VCaP (cell line): Measurements from ENCODE around the gene PLCB4.

ENCODE experiments used
- H3K27ac ChIP-seq: fragments of 450-650 bp; 2 replicates; pipeline ENCODE4 v1.5.1; 2017
- CTCF ChIP-seq: fragments of 450-650 bp; conservative IDR thresholded peaks from 2 replicates; pipeline ENCODE4 v1.5.1; 2017; ENCODE audit warnings: mild to moderate bottlenecking, moderate library complexity

Gene PLCB4

DNA sequence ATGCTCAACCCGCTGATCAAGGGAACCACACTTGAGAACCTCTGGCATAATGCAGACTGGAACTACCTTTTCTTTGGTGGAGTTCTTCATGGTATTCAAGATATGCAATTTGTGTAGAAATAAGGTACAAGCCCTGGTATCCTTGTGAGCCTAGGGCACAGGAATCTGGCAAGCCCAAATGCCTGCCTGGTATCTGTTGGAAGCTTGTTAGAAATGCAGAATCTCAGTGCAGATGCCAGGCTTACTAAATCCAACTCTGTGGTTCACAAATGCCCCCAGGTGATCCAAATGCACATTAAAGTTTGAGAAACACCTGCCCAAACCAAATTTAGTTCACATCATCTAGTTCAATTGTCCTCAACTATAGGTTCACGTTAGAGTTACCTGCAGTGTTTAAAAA is 285.7 kb downstream of the PLCB4 start:
- no peak for TF ChIP-seq CTCF
- H3K27ac ChIP-seq: no peak overlapping the region

- TF ChIP-seq CTCF: no peak
Measured at GRCh38 chr20:9358001-9358400, 289.1 kb downstream of the PLCB4 start.

DNA sequence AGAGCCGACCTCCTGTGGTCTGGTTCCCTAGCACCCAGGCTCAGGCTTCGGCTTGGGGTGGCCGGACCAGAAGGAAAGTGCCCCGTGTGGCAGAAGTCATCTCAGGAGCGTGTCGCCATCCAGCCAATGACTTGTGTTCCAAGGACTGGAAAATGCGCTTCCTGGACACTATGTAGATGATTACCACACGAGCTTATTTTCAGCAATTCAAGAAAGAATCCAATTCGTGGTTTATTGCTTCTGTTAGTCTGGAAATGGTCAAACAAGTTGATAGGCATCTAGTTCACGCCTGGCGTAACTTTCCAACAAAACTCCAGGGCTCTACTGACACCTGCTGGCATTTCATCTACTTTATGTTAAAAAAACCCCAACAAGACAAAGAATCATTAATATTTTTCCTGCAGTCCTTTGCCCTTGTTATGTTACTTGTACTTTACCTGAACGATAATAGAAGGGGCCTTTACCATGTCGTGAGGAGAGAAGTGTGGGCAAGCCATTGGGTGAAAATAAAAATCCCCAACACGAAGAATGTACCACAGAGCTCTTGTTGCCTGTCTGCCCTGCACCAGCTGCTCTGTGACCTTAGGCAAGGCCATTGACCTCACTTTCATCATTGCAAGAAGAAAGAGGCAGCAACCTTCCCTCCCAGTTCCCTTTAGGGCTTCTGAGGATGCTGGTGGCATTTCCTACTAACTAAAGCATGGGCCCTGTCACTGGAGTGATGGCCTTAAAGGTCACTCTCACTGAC is 290.8 kb downstream of the PLCB4 start:
- peak; percentile 77 for TF ChIP-seq CTCF
- H3K27ac ChIP-seq: peak overlapping the region; percentile 44

More at GRCh38 chr20:9358001-9358400, 289.1 kb downstream of the PLCB4 start:
- H3K27ac ChIP-seq: no peak overlapping the region; the same call in 1 of the 2 replicates

DNA sequence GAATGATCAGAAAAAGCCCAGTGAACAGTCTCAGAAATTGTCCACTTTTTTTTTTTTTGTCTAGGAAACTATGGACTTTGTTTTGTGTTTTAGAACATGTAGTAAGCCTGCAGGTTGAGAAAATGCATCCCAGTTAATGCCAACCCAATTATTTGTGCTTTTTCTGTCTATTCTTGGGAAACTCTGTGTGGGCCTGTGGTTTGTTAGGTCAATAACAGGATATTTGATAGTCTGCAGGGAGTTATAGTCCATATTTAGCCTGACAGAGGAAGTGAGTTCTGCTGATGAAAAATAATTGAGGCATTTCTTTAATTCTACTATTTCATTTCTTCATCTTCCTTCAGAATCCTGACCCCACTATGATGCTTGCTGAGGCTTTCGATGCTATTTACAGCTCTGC is 291.5 kb downstream of the PLCB4 start:
- TF ChIP-seq CTCF: no peak
- H3K27ac ChIP-seq: no peak overlapping the region

- no peak overlapping the region for H3K27ac ChIP-seq
Measured at GRCh38 chr20:9363673-9364072, 294.8 kb downstream of the PLCB4 start.

DNA sequence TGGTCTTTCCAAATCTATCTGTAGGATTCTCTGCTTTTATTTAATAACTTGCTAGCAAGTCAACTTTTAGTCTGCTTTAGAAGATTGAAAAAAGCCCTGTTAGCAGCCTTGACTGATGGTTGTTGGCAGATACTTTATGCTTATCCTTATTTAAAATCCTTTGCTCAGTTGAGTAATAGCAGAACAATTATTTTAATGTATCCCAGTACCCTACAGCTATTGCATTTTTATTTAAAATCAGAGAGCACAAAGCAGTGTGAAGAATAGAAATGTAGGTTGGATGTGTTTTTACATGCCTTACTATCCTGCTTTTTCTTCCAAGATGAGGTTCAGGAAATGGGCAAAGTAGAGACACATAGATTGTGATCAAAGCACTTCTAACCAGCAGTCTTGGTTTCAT is 298.4 kb downstream of the PLCB4 start:
- H3K27ac ChIP-seq: no peak overlapping the region; the same call in 1 of the 2 replicates
- no peak for TF ChIP-seq CTCF

More at GRCh38 chr20:9363673-9364072, 294.8 kb downstream of the PLCB4 start:
- TF ChIP-seq CTCF: no peak

GRCh38 chr20:9367746-9368145 is 298.9 kb downstream of the PLCB4 start:
- H3K27ac ChIP-seq: peak overlapping the region; percentile 9; the same call in 1 of the 2 replicates
- TF ChIP-seq CTCF: no peak
